K562 (cell line): ENCODE measurements around the gene UQCR11. TPM values are rescaled to one million over a fixed set of nuclear protein-coding genes. Genes with fewer than 3 reads are reported as not detected.

Experiments used
- ATAC-seq: fragments of 200-7000 bp; cut with Tn5 transposase; 3 replicates; pipeline ENCODE4 v1.9.1; 2020; ENCODE audit warnings: moderate library complexity
- BruUV-seq: library from RNA; stranded (reverse); fragments of 400-500 nt; replicated peaks from 2 replicates; lab custom pipeline; 2021; lab: Mats Ljungman, UMichigan
- CTCF ChIA-PET: fragments of 300-600 bp; formaldehyde crosslinking; extraction: SDS; loops from one replicate; lab custom pipeline; 2021; ENCODE audit warnings: low intra/inter-chr PET ratio; lab: Yijun Ruan, JAX
- POLR2A ChIA-PET: fragments of 300-600, 350-650 bp; sonication (Branson Sonifier 250); formaldehyde crosslinking; extraction: SDS; loops from one replicate; lab custom pipeline; 2021; ENCODE audit warnings: antibody characterized with exemption, inconsistent platforms; lab: Yijun Ruan, JAX
- DNase-seq, 4 experiments: peaks; one replicate each; pipeline versions ENCODE4 v3.0.0 to v3.0.0-alpha.2; 2011 to 2018; ENCODE audit warnings: low spot score in 3 of 4, mixed read lengths in 3 of 4; ENCODE audit errors: extremely low read depth in 1 of 4
- FAIRE-seq: peaks from 2 replicates; lab custom pipeline; 2011; peaks lifted over from hg19 to GRCh38; lab: Jason Lieb, UNC
- H2AFZ ChIP-seq: 2 replicates; pipeline ENCODE4 v1.6.0; 2011; ENCODE audit warnings: low read depth, low read length, control low read depth, inconsistent platforms
- H3K27ac ChIP-seq: fragments of 200-600 bp; 3 replicates; pipeline ENCODE4 v1.8.0; 2011; ENCODE audit warnings: low read depth, mild to moderate bottlenecking, control low read depth, inconsistent platforms, low read length, moderate library complexity, mixed read lengths; ENCODE audit errors: extremely low read depth
- H3K27me3 ChIP-seq, 2 experiments: fragments of 300-600 bp in 1 of 2; 2 replicates in 1 of 2; 3 replicates in 1 of 2; pipeline versions ENCODE4 v1.6.0 to v1.8.0; 2011; ENCODE audit warnings: inconsistent platforms in 2 of 2, low read length in 2 of 2, mild to moderate bottlenecking in 1 of 2, mixed read lengths in 1 of 2, moderate library complexity in 1 of 2; ENCODE audit not compliant: control insufficient read depth in 2 of 2, insufficient read depth in 2 of 2
- H3K36me3 ChIP-seq: fragments of 300-600 bp; 3 replicates; pipeline ENCODE4 v1.8.0; 2011; ENCODE audit warnings: mild to moderate bottlenecking, low read length, inconsistent platforms; ENCODE audit not compliant: control insufficient read depth, insufficient read depth
- H3K4me1 ChIP-seq, 2 experiments: fragments of 200-600 bp in 1 of 2; replicated peaks in 1 of 2; 2 replicates in 1 of 2; 3 replicates in 1 of 2; pipeline versions ENCODE4 v1.5.1 to v1.8.0; 2011; ENCODE audit warnings: inconsistent platforms in 2 of 2, low read length in 2 of 2, mild to moderate bottlenecking in 1 of 2, mixed read lengths in 1 of 2, moderate library complexity in 1 of 2; ENCODE audit not compliant: control insufficient read depth in 2 of 2, insufficient read depth in 2 of 2
- H3K4me2 ChIP-seq: 2 replicates; pipeline ENCODE4 v1.6.1; 2011; ENCODE audit warnings: low read length, control low read depth, inconsistent platforms, mixed read lengths; ENCODE audit not compliant: insufficient read depth
- H3K4me3 ChIP-seq: fragments of 200-600 bp; sonication (generic), shearing (Covaris generic); 2 replicates; pipeline ENCODE4 v1.5.1; 2016; ENCODE audit warnings: control low read depth, inconsistent platforms
- H3K79me2 ChIP-seq: fragments of 200-600 bp; 3 replicates; pipeline ENCODE4 v1.8.0; 2011; ENCODE audit warnings: low read length, inconsistent platforms; ENCODE audit not compliant: control insufficient read depth, insufficient read depth
- H3K9ac ChIP-seq, 2 experiments: 2 replicates each; pipeline versions ENCODE4 v1.6.0 to v1.6.1; 2011; ENCODE audit warnings: low read depth in 2 of 2, low read length in 2 of 2, control low read depth in 1 of 2, inconsistent platforms in 1 of 2, mild to moderate bottlenecking in 1 of 2, mixed read lengths in 1 of 2; ENCODE audit not compliant: insufficient read depth in 1 of 2
- H3K9me1 ChIP-seq: one replicate; pipeline ENCODE4 v1.6.0; 2011; ENCODE audit warnings: inconsistent platforms, mild to moderate bottlenecking, low read length, moderate library complexity; ENCODE audit not compliant: control insufficient read depth, insufficient read depth
- H3K9me3 ChIP-seq: replicated peaks from 2 replicates; pipeline ENCODE4 v1.5.1; 2011; ENCODE audit warnings: low read depth, low read length, inconsistent platforms; ENCODE audit not compliant: control insufficient read depth, insufficient read depth
- H4K20me1 ChIP-seq: replicated peaks from 2 replicates; pipeline ENCODE4 v1.6.1; 2011; ENCODE audit warnings: low read length, inconsistent platforms, mixed read lengths; ENCODE audit not compliant: control insufficient read depth, insufficient read depth
- MEF2D ChIP-seq: conservative IDR thresholded peaks from 2 replicates; pipeline ENCODE4 v1.6.1; 2016; ENCODE audit warnings: low read depth, missing genetic modification characterization, missing compliant biosample characterization
- WGBS: fragments of 100-300 bp; shearing (Covaris generic); methylation state at CpG from one replicate; pipeline ENCODE4 v1.1.6; 2016; ENCODE audit warnings: low coverage, mixed read lengths; ENCODE audit not compliant: insufficient coverage; ENCODE audit errors: missing lambda C conversion rate; 5-methylcytosine and 5-hydroxymethylcytosine counted together
- in situ Hi-C: fragments of 300-500 bp; cut with MboI; formaldehyde crosslinking; loops from 4 replicates; pipeline ENCODE4 v1.15.0; 2018; ENCODE audit warnings: inconsistent platforms, mixed read lengths
- intact Hi-C: fragments of 100-400 bp; cut with micrococcal nuclease; formaldehyde crosslinking; loops from 2 replicates; pipeline ENCODE4 v1.14.2; 2022
- polyA plus RNA-seq, 8 experiments: library from polyadenylated mRNA; depleted of rRNA in 4 of 8; stranded (reverse) in 5 of 8; unstranded in 3 of 8; fragments of >200 nt; fragmentation: Nextera tagmentation in 2 of 8; fragmentation: Illumina TruSeq in 1 of 8; extraction: Ambion mirVana in 2 of 8; extraction: Trizol in 1 of 8; gene quantifications; 2 replicates each; pipeline versions ENCODE4 v1.2.1 to v1.2.3, GENCODE V29; 2011 to 2014; ENCODE audit warnings: inconsistent platforms in 1 of 8, missing spikeins in 1 of 8
- total RNA-seq, 7 experiments: library from RNA; depleted of rRNA in 6 of 7; stranded (reverse); fragments of >200 nt in 6 of 7; fragmentation: Illumina TruSeq in 2 of 7; extraction: Trizol in 2 of 7; gene quantifications; 2 replicates each; pipeline versions ENCODE4 v1.2.1 to v1.2.3, GENCODE V29; 2011 to 2021; ENCODE audit warnings: low replicate concordance in 1 of 7
- TF ChIP-seq, protein P1 (sequence below): fragments of 450-650 bp; IDR thresholded peaks from 2 replicates; pipeline ENCODE4 v1.6.1; 2016; ENCODE audit warnings: low read depth
- TF ChIP-seq, protein P2 (sequence below): fragments of 250-450 bp; sonication (Bioruptor Pico); IDR thresholded peaks from 2 replicates; pipeline ENCODE4 v1.8.0; 2022; ENCODE audit warnings: inconsistent platforms, mild to moderate bottlenecking, moderate library complexity, borderline replicate concordance

The UQCR11 gene
- total and polyA plus RNA-seq, 9 of the 15 experiments (the other 6 are each of a cell fraction or from before 2014, with no cell fraction given): 57.6 to 394 (median 259) TPM

DNA sequence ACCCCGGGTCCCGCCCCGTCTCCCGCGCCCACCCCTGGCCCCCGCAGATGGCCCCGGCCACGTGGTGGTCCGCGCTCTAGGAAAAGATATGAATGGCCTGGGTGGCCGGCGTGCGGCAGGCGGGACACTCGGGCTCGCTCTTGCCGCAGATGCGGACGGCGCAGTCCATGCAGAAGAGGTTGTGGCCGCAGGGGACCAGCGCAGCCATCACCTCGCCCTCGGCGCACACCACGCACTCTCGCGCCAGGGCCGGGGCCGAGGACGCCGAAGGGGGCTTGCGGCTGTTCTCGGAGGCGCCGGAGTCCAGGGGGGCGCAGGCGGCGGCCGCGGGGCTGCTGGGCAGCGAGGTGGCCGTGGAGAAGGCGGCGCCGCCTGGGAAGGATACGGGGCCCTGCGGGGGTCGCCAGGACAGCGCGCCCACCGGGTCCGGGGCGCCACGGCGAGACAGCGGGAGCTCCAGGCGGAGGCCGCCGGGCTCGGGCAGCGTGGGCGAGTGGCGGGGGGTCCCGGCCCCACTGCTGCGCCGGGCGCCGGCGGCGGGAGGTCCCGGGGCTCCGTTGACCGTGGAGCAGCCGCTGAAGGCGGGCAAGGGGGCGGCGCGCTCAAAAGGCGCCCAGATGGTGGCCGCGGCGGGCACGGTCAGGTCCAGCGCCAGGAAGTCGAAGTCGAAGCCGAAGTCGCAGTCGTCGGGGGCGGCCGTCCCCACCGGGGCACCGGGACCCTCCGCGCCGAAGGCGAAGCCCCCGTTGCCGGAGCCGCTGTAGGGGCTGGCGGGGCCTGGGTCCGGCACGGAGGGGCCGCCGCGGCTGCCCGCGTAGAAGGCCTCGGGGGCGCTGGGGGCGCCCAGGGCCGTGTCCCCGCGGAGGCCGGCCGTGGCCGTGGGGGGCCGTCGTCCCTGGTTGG, 49.5 kb downstream of the UQCR11 start:
- Histone ChIP-seq H3K9me1 (no peaks in the 10 kb centered on the region), H4K20me1 (no peaks in the 10 kb centered on the region; the same call in 1 of the 2 replicates), H3K79me2 (peaks cover 9% of the 10 kb centered on the region; the same call in 2 of the 3 replicates), H3K4me2 (no peak overlapping the region), H3K36me3 (peaks cover 10% of the 10 kb centered on the region; the same call in 1 of the 3 replicates), H3K4me1 (peaks cover 3 to 39% of the 10 kb centered on the region in 2 experiments; a peak in 3 of 5 replicates), H3K9ac (no peak overlapping the region), H3K27me3 (no peaks in the 10 kb centered on the region; a peak in 1 of 5 replicates), H3K4me3 (no peak overlapping the region), H2AFZ (no peak overlapping the region), H3K27ac (no peak overlapping the region), H3K9me3 (no peaks in the 10 kb centered on the region)
- no TSS peak for BruUV-seq
- no peak for DNase-seq
- WGBS: 97% methylated on average over 6 of the region's 121 CpGs
- FAIRE-seq: no peak
- TF ChIP-seq, protein P1, sequence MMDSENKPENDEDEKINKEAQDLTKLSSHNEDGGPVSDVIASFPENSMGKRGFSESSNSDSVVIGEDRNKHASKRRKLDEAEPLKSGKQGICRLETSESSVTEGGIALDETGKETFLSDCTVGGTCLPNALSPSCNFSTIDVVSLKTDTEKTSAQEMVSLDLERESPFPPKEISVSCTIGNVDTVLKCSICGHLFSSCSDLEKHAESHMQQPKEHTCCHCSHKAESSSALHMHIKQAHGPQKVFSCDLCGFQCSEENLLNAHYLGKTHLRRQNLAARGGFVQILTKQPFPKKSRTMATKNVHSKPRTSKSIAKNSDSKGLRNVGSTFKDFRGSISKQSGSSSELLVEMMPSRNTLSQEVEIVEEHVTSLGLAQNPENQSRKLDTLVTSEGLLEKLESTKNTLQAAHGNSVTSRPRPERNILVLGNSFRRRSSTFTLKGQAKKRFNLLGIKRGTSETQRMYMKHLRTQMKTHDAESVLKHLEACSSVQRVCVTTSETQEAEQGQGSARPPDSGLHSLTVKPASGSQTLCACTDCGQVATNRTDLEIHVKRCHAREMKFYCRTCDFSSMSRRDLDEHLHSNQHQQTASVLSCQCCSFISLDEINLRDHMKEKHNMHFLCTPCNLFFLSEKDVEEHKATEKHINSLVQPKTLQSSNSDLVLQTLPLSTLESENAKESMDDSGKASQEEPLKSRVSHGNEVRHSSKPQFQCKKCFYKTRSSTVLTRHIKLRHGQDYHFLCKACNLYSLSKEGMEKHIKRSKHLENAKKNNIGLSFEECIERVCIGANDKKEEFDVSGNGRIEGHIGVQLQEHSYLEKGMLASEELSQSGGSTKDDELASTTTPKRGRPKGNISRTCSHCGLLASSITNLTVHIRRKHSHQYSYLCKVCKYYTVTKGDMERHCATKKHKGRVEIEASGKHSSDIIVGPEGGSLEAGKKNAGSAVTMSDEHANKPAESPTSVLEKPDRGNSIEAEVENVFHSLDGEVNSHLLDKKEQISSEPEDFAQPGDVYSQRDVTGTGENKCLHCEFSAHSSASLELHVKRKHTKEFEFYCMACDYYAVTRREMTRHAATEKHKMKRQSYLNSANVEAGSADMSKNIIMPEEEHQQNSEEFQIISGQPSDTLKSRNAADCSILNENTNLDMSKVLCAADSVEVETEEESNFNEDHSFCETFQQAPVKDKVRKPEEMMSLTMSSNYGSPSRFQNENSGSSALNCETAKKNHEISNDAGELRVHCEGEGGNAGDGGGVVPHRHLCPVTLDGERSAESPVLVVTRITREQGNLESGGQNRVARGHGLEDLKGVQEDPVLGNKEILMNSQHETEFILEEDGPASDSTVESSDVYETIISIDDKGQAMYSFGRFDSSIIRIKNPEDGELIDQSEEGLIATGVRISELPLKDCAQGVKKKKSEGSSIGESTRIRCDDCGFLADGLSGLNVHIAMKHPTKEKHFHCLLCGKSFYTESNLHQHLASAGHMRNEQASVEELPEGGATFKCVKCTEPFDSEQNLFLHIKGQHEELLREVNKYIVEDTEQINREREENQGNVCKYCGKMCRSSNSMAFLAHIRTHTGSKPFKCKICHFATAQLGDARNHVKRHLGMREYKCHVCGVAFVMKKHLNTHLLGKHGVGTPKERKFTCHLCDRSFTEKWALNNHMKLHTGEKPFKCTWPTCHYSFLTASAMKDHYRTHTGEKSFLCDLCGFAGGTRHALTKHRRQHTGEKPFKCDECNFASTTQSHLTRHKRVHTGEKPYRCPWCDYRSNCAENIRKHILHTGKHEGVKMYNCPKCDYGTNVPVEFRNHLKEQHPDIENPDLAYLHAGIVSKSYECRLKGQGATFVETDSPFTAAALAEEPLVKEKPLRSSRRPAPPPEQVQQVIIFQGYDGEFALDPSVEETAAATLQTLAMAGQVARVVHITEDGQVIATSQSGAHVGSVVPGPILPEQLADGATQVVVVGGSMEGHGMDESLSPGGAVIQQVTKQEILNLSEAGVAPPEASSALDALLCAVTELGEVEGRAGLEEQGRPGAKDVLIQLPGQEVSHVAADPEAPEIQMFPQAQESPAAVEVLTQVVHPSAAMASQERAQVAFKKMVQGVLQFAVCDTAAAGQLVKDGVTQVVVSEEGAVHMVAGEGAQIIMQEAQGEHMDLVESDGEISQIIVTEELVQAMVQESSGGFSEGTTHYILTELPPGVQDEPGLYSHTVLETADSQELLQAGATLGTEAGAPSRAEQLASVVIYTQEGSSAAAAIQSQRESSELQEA: no peak
- TF ChIP-seq, protein P2, sequence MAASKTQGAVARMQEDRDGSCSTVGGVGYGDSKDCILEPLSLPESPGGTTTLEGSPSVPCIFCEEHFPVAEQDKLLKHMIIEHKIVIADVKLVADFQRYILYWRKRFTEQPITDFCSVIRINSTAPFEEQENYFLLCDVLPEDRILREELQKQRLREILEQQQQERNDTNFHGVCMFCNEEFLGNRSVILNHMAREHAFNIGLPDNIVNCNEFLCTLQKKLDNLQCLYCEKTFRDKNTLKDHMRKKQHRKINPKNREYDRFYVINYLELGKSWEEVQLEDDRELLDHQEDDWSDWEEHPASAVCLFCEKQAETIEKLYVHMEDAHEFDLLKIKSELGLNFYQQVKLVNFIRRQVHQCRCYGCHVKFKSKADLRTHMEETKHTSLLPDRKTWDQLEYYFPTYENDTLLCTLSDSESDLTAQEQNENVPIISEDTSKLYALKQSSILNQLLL (CRISPR knock-in tag): no peak
- TF ChIP-seq MEF2D: no peak
- in situ Hi-C loops: no loop called here
- CTCF ChIA-PET: no interaction called here
- POLR2A ChIA-PET: no interaction called here
- intact Hi-C loops: no loop called here
- ATAC-seq: no peak
